Type B pancreatic cell (in vitro differentiated cells): ENCODE results near the gene LSG1. TPM values are rescaled to one million over a fixed set of nuclear protein-coding genes. Genes with fewer than 3 reads are reported as not detected.

Experiments used
- DNase-seq: peaks from one replicate; pipeline ENCODE4 v3.0.0; 2021; ENCODE audit warnings: mixed read lengths; ENCODE audit not compliant: unreplicated experiment; ENCODE audit errors: extremely low spot score
- H3K27ac Mint-ChIP-seq: 2 replicates; pipeline ENCODE4 v1.8.0; 2021; ENCODE audit warnings: mild to moderate bottlenecking, mixed read lengths
- H3K27me3 Mint-ChIP-seq: 2 replicates; pipeline ENCODE4 v1.8.0; 2021; ENCODE audit warnings: mixed read lengths
- H3K36me3 Mint-ChIP-seq: 2 replicates; pipeline ENCODE4 v1.8.0; 2021; ENCODE audit warnings: mixed read lengths
- H3K4me1 Mint-ChIP-seq: one replicate; pipeline ENCODE4 v1.8.0; 2021; ENCODE audit warnings: mixed read lengths; ENCODE audit not compliant: unreplicated experiment
- H3K4me3 Mint-ChIP-seq: 2 replicates; pipeline ENCODE4 v1.8.0; 2021; ENCODE audit warnings: mild to moderate bottlenecking, mixed read lengths
- H3K9me3 Mint-ChIP-seq: 2 replicates; pipeline ENCODE4 v1.8.0; 2021; ENCODE audit warnings: mixed read lengths
- CTCF ChIP-seq: fragments of 200-600 bp; sonication (generic); conservative IDR thresholded peaks from 2 replicates; pipeline ENCODE4 v1.5.0; 2021; ENCODE audit warnings: antibody characterized with exemption, mild to moderate bottlenecking
- total RNA-seq: library from RNA; stranded (reverse); gene quantifications from 2 replicates; pipeline ENCODE4 v1.2.1, GENCODE V29; 2021; ENCODE audit warnings: low replicate concordance

LSG1 gene
- total RNA-seq, 1 donor from 2014 or later: 45.3 TPM

- Mint-ChIP-seq H3K9me3 (peaks cover 11% of the 10 kb centered on the region), H3K27ac (no peak overlapping the region), H3K27me3 (peaks cover 8% of the 10 kb centered on the region), H3K36me3 (no peaks in the 10 kb centered on the region), H3K4me3 (no peak overlapping the region), H3K4me1 (peaks cover 28% of the 10 kb centered on the region)
- DNase-seq: no peak
- no peak for TF ChIP-seq CTCF
Observed at GRCh38 chr3:194705761-194706160, 33.8 kb upstream of the LSG1 start.

- no peak overlapping the region for H3K4me3 Mint-ChIP-seq
- H3K27ac Mint-ChIP-seq: no peak overlapping the region
- H3K36me3 Mint-ChIP-seq: no peaks in the 10 kb centered on the region
- peaks cover 8% of the 10 kb centered on the region for H3K27me3 Mint-ChIP-seq
- DNase-seq: no peak
- H3K9me3 Mint-ChIP-seq: peaks cover 11% of the 10 kb centered on the region
- TF ChIP-seq CTCF: no peak
- peaks cover 28% of the 10 kb centered on the region for H3K4me1 Mint-ChIP-seq
Observed at GRCh38 chr3:194705227-194705626, 33.2 kb upstream of the LSG1 start.

GRCh38 chr3:194702545-194702944 lies 30.6 kb upstream of the LSG1 start:
- no peak for TF ChIP-seq CTCF
- Mint-ChIP-seq H3K27me3 (peaks cover 12% of the 10 kb centered on the region), H3K9me3 (peaks cover 19% of the 10 kb centered on the region), H3K4me1 (peaks cover 28% of the 10 kb centered on the region), H3K27ac (no peak overlapping the region), H3K36me3 (no peaks in the 10 kb centered on the region), H3K4me3 (no peak overlapping the region)
- no peak for DNase-seq

GRCh38 chr3:194696702-194697101 lies 24.7 kb upstream of the LSG1 start:
- Mint-ChIP-seq H3K9me3 (peaks cover 12% of the 10 kb centered on the region), H3K27ac (no peak overlapping the region), H3K36me3 (no peaks in the 10 kb centered on the region), H3K4me3 (no peak overlapping the region), H3K27me3 (peaks cover 17% of the 10 kb centered on the region), H3K4me1 (peaks cover 4% of the 10 kb centered on the region)
- no peak for DNase-seq
- no peak for TF ChIP-seq CTCF

GRCh38 chr3:194691481-194692283 lies 19.7 kb upstream of the LSG1 start:
- Mint-ChIP-seq H3K4me3 (no peak overlapping the region), H3K4me1 (peaks cover 38% of the 10 kb centered on the region), H3K36me3 (no peaks in the 10 kb centered on the region), H3K27ac (no peak overlapping the region), H3K9me3 (no peaks in the 10 kb centered on the region), H3K27me3 (peaks cover 37% of the 10 kb centered on the region)
- no peak for TF ChIP-seq CTCF
- DNase-seq: no peak
